H1 (cell line): ENCODE data around the gene TOP3B. TPM values are rescaled to one million over a fixed set of nuclear protein-coding genes. Genes with fewer than 3 reads are reported as not detected.

Source experiments
- RAD21 ChIP-seq, 2 experiments: IDR thresholded peaks in 1 of 2; conservative IDR thresholded peaks in 1 of 2; 2 replicates each; pipeline ENCODE4 v1.6.1; 2011; ENCODE audit warnings: low read depth in 2 of 2, low read length in 2 of 2, improper control_type of control experiment in 1 of 2, inconsistent platforms in 1 of 2, mild to moderate bottlenecking in 1 of 2, moderate library complexity in 1 of 2
- SIRT6 ChIP-seq: IDR thresholded peaks from one replicate; pipeline ENCODE4 v1.7.1; 2012; ENCODE audit warnings: low read length, inconsistent platforms
- SP1 ChIP-seq: IDR thresholded peaks from 2 replicates; pipeline ENCODE4 v1.6.1; 2011; ENCODE audit warnings: low read depth, low read length
- SRF ChIP-seq: IDR thresholded peaks from 2 replicates; pipeline ENCODE4 v1.6.1; 2011; ENCODE audit warnings: mild to moderate bottlenecking, low read depth, low read length, moderate library complexity
- TEAD4 ChIP-seq: IDR thresholded peaks from 2 replicates; pipeline ENCODE4 v1.6.1; 2012; ENCODE audit warnings: low read depth, low read length, inconsistent platforms, mixed read lengths
- ZNF274 ChIP-seq: IDR thresholded peaks from 2 replicates; pipeline ENCODE4 v1.7.0; 2012; ENCODE audit warnings: low read length, borderline replicate concordance; ENCODE audit errors: extremely low read depth
- polyA plus RNA-seq, 7 experiments: library from polyadenylated mRNA; depleted of rRNA in 3 of 7; stranded (reverse) in 5 of 7; unstranded in 2 of 7; fragments of >200 nt in 5 of 7; fragments of 200-250 nt in 2 of 7; gene quantifications; 1 replicate in 5 of 7; 2 replicates in 1 of 7; 4 replicates in 1 of 7; pipeline versions ENCODE4 v1.2.1 to v1.2.3, GENCODE V29; 2011 to 2013; ENCODE audit warnings: missing spikeins in 2 of 7, mixed read lengths in 2 of 7
- total RNA-seq: library from RNA; stranded (reverse); fragmentation: NEBNext Ultra II Directional; extraction: Animal tissue kit (Norgen Biotek cat#: 25700); gene quantifications from 2 replicates; pipeline ENCODE4 v1.2.1, GENCODE V29; 2021
- TF ChIP-seq, protein P1 (sequence below): fragments of 300-600 bp; sonication (generic); IDR thresholded peaks from 2 replicates; pipeline ENCODE4 v1.7.1; 2012; ENCODE audit warnings: low read length, moderate library complexity, mild to moderate bottlenecking, inconsistent platforms; ENCODE audit not compliant: insufficient replicate concordance

Gene TOP3B
- total and polyA plus RNA-seq, 2 of the 8 experiments (the other 6 are each of a cell fraction or from before 2014, with no cell fraction given) = 30.4 to 52.8 TPM

DNA sequence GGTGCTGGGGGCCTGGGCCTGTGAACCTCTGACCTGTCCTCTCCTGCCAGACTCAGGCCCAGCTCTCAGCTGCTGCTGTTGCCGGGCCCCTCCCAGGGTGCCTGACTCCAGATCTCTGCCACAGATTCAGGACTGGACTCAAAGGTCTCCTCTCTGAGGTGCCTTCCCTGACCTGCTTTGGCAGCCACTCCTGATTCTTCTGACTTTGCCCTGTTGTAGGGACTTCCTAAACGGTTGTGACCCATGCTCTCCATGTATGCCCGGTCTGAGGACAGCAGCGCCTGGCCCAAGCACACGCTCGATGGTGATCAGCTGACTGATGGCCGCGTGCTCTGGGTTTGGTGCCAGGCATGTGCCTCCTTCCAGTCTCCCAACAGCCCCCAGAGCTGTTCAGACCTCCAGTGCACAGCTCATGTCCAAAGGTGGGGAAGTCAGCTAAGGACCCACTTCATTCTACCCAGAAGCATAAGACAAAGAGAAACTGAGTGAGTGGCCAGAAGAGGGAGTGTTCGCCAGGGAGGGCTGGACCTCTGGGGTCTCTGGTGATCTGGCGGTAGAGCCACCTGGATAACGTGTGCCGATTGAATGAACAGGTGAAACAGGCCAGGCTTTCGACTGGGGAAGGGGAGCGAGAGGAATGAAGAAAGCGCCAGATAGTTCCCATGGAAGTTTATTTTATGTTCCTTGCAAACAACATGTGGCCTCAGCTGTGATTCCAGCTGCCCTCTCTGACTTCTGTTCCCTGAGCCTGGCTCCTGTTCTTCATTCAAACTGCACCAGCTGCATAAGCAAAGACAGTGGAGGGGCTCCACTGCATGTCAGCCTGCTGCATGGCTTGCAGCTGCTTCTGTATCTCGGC lies 8.1 kb upstream of the TOP3B start (continued):
- TF ChIP-seq, protein P1, sequence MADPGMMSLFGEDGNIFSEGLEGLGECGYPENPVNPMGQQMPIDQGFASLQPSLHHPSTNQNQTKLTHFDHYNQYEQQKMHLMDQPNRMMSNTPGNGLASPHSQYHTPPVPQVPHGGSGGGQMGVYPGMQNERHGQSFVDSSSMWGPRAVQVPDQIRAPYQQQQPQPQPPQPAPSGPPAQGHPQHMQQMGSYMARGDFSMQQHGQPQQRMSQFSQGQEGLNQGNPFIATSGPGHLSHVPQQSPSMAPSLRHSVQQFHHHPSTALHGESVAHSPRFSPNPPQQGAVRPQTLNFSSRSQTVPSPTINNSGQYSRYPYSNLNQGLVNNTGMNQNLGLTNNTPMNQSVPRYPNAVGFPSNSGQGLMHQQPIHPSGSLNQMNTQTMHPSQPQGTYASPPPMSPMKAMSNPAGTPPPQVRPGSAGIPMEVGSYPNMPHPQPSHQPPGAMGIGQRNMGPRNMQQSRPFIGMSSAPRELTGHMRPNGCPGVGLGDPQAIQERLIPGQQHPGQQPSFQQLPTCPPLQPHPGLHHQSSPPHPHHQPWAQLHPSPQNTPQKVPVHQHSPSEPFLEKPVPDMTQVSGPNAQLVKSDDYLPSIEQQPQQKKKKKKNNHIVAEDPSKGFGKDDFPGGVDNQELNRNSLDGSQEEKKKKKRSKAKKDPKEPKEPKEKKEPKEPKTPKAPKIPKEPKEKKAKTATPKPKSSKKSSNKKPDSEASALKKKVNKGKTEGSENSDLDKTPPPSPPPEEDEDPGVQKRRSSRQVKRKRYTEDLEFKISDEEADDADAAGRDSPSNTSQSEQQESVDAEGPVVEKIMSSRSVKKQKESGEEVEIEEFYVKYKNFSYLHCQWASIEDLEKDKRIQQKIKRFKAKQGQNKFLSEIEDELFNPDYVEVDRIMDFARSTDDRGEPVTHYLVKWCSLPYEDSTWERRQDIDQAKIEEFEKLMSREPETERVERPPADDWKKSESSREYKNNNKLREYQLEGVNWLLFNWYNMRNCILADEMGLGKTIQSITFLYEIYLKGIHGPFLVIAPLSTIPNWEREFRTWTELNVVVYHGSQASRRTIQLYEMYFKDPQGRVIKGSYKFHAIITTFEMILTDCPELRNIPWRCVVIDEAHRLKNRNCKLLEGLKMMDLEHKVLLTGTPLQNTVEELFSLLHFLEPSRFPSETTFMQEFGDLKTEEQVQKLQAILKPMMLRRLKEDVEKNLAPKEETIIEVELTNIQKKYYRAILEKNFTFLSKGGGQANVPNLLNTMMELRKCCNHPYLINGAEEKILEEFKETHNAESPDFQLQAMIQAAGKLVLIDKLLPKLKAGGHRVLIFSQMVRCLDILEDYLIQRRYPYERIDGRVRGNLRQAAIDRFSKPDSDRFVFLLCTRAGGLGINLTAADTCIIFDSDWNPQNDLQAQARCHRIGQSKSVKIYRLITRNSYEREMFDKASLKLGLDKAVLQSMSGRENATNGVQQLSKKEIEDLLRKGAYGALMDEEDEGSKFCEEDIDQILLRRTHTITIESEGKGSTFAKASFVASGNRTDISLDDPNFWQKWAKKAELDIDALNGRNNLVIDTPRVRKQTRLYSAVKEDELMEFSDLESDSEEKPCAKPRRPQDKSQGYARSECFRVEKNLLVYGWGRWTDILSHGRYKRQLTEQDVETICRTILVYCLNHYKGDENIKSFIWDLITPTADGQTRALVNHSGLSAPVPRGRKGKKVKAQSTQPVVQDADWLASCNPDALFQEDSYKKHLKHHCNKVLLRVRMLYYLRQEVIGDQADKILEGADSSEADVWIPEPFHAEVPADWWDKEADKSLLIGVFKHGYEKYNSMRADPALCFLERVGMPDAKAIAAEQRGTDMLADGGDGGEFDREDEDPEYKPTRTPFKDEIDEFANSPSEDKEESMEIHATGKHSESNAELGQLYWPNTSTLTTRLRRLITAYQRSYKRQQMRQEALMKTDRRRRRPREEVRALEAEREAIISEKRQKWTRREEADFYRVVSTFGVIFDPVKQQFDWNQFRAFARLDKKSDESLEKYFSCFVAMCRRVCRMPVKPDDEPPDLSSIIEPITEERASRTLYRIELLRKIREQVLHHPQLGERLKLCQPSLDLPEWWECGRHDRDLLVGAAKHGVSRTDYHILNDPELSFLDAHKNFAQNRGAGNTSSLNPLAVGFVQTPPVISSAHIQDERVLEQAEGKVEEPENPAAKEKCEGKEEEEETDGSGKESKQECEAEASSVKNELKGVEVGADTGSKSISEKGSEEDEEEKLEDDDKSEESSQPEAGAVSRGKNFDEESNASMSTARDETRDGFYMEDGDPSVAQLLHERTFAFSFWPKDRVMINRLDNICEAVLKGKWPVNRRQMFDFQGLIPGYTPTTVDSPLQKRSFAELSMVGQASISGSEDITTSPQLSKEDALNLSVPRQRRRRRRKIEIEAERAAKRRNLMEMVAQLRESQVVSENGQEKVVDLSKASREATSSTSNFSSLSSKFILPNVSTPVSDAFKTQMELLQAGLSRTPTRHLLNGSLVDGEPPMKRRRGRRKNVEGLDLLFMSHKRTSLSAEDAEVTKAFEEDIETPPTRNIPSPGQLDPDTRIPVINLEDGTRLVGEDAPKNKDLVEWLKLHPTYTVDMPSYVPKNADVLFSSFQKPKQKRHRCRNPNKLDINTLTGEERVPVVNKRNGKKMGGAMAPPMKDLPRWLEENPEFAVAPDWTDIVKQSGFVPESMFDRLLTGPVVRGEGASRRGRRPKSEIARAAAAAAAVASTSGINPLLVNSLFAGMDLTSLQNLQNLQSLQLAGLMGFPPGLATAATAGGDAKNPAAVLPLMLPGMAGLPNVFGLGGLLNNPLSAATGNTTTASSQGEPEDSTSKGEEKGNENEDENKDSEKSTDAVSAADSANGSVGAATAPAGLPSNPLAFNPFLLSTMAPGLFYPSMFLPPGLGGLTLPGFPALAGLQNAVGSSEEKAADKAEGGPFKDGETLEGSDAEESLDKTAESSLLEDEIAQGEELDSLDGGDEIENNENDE = no peak
- TF ChIP-seq SRF = no peak
- no peak for TF ChIP-seq SIRT6
- TF ChIP-seq ZNF274 = no peak
- TF ChIP-seq SP1 = no peak
- peak in 1 of 2 experiments; percentile 14; a peak in 2 of 4 replicates for TF ChIP-seq RAD21 (IDR thresholded peaks at IDR 0.05 in 1 of 2, conservative IDR thresholded peaks at IDR 0.05 in 1 of 2; ENCODE audit: low read depth in 2 of 2, low read length in 2 of 2)
- no peak for TF ChIP-seq TEAD4
- TF ChIP-seq, all 59 proteins: peak for 2
